Head of caudate nucleus (tissue), 42 donors: ENCODE results near the gene BCAR3.
"Not testable (repeated sequence)": the region's sequence is repeated elsewhere in the genome, so short reads cannot be mapped to it uniquely, and the experiment has no call there.

Experiments used
- DNase-seq, 42 donors: peaks; one replicate each; pipeline versions ENCODE4 v3.0.0 to v3.0.0-alpha.2; 2020 to 2021; ENCODE audit warnings: mixed read lengths in 7 of 42
- intact Hi-C: fragments of 100-400 bp; cut with DNase I; formaldehyde crosslinking; loops from one replicate; pipeline ENCODE4 v1.15.0; 2022

Gene BCAR3

DNA sequence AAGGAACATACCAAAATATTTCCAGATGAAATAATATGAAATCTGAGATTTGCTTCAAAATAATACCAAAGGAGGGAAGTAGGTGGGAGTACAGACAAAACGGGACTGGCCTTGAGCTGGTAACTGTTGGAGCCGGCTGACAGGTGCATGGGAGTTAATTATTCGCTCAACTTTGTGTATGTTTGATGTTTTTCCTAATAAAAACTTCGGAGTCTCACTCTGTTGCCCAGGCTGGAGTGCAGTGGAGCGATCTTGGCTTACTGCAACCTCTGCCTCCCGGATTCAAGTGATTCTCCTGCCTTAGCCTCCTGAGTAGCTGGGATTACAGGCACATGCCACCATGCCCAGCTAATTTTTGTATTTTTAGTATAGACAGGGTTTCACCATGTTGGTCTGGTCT, 7.6 kb downstream of the BCAR3 start:
- DNase-seq, intact Hi-C loops: not testable (repeated sequence)

- intact Hi-C loops = no loop called here
- DNase-seq = no peak
These were observed 8.3 kb downstream of the BCAR3 start for GRCh38 chr1:93673163-93673829.

- intact Hi-C loops = no loop called here
- DNase-seq = no peak
These were observed 9.0 kb downstream of the BCAR3 start for GRCh38 chr1:93672477-93673162.

DNA sequence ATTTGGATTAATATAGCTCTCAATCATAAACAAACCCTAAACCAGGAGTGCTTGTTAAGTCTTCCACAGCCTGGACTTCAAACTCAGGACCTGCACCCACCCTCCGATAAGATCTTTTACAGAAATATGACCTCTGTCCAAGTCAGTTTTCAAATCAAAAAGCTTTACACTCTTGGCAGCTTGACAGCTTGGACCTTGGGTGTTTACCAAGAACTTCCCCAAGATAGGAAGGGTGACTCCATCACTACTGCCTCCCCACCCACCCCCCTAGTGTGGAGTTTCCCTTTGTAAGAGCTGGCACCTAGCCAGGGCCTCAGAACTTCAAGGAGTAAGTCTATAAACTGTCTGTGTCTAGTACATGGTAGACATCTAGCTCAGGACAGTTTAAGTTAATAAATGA, 9.6 kb downstream of the BCAR3 start:
- peak in 2 of 42 donors; percentile 47 to 56 for DNase-seq
- intact Hi-C loops = no loop called here

DNA sequence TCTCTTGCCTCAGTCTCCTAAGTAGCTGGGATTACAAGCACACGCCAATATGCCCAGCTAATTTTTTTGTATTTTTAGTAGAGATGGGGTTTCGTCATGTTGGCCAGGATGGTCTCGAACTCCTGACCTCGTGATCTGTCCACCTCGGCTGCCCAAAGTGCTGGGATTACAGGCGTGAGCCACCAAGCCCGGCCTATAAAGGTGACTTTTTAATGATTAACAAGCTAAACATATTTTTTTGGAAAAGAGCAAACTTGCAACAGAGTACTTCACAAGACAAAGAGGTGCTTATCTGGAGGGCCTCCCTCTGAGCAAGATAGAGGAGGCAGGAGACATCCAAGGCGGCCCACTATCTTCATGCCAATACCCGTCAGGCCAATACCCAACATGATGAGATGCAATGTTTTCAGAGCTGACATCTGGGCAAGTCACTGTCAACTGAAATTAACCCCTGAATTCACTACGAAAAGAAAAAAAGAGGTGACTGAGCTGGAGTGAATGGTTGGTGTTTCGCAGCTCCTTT, 10.5 kb downstream of the BCAR3 start:
- intact Hi-C loops = no loop called here

GRCh38 chr1:93670141-93670540, 11.5 kb downstream of the BCAR3 start:
- intact Hi-C loops = no loop called here
- DNase-seq = peak in 1 of 42 donors; percentile 18

More for the DNA sequence above, 10.5 kb downstream of the BCAR3 start:
- no peak for DNase-seq

- intact Hi-C loops = no loop called here
- no peak for DNase-seq
These were observed 12.3 kb downstream of the BCAR3 start for GRCh38 chr1:93669369-93669768.

- intact Hi-C loops = no loop called here
- DNase-seq = no peak
These were observed 12.7 kb downstream of the BCAR3 start for GRCh38 chr1:93668951-93669350.

DNA sequence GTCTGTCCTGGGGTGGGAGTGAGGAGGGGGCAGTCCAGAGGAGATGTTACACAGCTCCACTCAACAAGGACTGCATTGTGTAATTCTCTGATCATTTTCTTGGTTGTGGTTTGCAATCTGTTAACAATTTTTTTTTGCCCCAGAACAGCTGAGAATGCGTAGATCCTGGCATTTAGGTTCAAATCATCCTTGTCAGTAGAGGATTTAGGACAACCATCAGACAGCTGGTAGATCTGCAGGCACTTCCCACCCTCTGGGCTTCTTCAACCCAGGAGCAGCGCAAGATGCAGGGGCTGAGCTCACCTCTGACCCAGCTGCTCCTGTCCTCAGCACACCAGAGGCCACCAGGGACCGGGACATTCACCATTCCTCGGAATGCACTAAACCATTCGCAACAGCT, 13.5 kb downstream of the BCAR3 start:
- no peak for DNase-seq
- intact Hi-C loops = no loop called here

DNA sequence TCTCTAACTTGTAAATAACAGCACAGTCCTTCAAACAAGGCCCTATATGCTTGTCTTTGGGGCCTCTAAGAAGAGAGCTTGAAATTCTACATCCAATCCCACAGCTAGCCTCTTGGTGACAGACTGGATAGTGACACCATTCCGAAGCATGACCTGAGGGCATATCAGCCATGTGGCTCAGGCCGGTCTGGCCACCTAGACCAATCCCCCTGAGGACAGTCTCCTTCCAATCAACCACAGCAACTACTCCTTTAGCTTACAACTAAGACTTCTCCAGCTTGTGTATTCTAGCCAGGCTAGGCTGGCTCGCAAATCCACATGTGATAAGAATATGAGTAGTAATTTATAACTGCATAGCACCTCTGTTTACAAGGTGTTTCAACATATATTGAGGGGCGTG, 14.0 kb downstream of the BCAR3 start:
- no peak for DNase-seq
- intact Hi-C loops = no loop called here

GRCh38 chr1:93666613-93667384, 14.8 kb downstream of the BCAR3 start:
- DNase-seq = no peak
- intact Hi-C loops = no loop called here

GRCh38 chr1:93665015-93665414, 16.6 kb downstream of the BCAR3 start:
- intact Hi-C loops = no loop called here
- DNase-seq = no peak

- DNase-seq = no peak
- intact Hi-C loops = no loop called here
These were observed 18.4 kb downstream of the BCAR3 start for GRCh38 chr1:93663208-93663614.

- intact Hi-C loops = no loop called here
- DNase-seq = no peak
These were observed 19.0 kb downstream of the BCAR3 start for GRCh38 chr1:93662481-93663207.

- intact Hi-C loops = no loop called here
- DNase-seq = no peak
These were observed 19.7 kb downstream of the BCAR3 start for GRCh38 chr1:93661829-93662474.

DNA sequence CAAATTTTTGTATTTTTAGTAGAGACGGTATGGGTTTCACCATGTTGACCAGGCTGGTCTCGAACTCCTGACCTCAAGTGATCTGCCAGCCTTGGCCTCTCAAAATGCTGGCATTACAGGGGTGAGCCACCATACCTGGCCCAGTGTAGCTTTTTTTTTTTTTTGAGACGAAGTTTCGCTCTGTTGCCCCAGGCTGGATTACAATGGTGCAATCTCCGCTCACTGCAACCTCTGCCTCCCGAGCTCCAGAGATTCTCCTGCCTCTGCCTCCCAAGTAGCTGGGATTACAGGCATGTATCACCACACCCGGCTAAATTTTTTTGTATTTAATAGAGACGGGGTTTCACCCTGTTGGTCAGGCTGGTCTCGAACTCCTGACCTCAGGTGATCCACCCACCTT, 20.3 kb downstream of the BCAR3 start:
- intact Hi-C loops = not testable (repeated sequence)

DNA sequence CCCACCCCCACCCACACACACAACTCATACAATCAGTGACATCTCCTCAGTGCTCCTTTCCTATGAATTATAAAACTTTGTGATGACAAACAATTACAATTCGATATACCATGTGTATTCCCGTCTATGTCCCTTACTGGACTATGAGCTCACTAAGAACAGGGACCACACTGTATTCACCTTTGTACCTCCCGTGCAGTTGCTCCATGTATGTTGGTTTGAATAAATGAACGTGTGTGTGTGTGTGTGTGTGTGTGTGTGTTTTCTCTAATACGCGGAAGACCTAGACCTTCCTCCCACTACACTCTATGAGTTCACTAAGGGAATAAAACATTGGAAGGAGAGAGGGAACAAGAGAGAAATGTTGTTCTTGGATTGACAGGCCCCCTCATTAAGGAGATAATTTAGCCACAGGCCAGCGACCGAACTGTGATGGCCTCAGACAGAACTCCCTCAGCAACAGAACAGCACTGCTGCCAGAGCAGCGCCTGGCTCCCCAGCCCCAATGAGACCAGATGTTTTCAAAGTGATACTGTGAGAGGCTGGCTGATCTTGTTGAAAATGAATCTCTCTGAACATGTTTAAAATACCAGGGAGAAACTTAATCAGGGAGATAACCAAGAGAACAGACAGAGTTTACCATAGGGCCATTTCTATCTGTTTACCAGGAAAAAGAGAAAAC, 21.7 kb downstream of the BCAR3 start:
- intact Hi-C loops = no loop called here
- DNase-seq = no peak

More for the DNA sequence above, 20.3 kb downstream of the BCAR3 start:
- DNase-seq = not testable (repeated sequence)

GRCh38 chr1:93658188-93658587, 23.4 kb downstream of the BCAR3 start:
- intact Hi-C loops = no loop called here
- no peak for DNase-seq
